Mesendoderm (in vitro differentiated cells): ENCODE results near the gene COX6B2.

Experiments used
- DNase-seq: peaks from one replicate; pipeline ENCODE4 v3.0.0; 2013
- H2AK5ac ChIP-seq: 2 replicates; pipeline ENCODE4 v1.6.1; 2013; ENCODE audit warnings: low read length, inconsistent platforms
- H2BK120ac ChIP-seq: 2 replicates; pipeline ENCODE4 v1.6.1; 2013; ENCODE audit warnings: low read depth, mild to moderate bottlenecking, low read length, moderate library complexity, mixed read lengths
- H2BK15ac ChIP-seq: replicated peaks from 2 replicates; pipeline ENCODE4 v1.6.1; 2013; ENCODE audit warnings: low read depth, mild to moderate bottlenecking, moderate library complexity
- H2BK5ac ChIP-seq: 2 replicates; pipeline ENCODE4 v1.6.1; 2013; ENCODE audit warnings: low read length, inconsistent platforms
- H3K18ac ChIP-seq: 2 replicates; pipeline ENCODE4 v1.6.1; 2013; ENCODE audit warnings: mild to moderate bottlenecking, low read length, mixed read lengths
- H3K23ac ChIP-seq: one replicate; pipeline ENCODE4 v1.6.1; 2013; ENCODE audit warnings: low read length
- H3K27ac ChIP-seq: 2 replicates; pipeline ENCODE4 v1.5.1; 2013; ENCODE audit warnings: low read depth, mild to moderate bottlenecking, inconsistent platforms, low read length, moderate library complexity
- H3K27me3 ChIP-seq: 2 replicates; pipeline ENCODE4 v1.6.1; 2013; ENCODE audit warnings: low read length, control low read depth, mild to moderate bottlenecking, inconsistent platforms; ENCODE audit not compliant: insufficient read depth, poor library complexity
- H3K36me3 ChIP-seq: 2 replicates; pipeline ENCODE4 v1.6.1; 2013; ENCODE audit warnings: low read length, inconsistent platforms; ENCODE audit not compliant: control insufficient read depth, insufficient read depth
- H3K4ac ChIP-seq: one replicate; pipeline ENCODE4 v1.6.1; 2013; ENCODE audit warnings: low read depth, mild to moderate bottlenecking, low read length, moderate library complexity
- H3K4me1 ChIP-seq: 2 replicates; pipeline ENCODE4 v1.6.1; 2013; ENCODE audit warnings: low read depth, low read length, inconsistent platforms; ENCODE audit not compliant: control insufficient read depth
- H3K4me2 ChIP-seq: 2 replicates; pipeline ENCODE4 v1.6.1; 2013; ENCODE audit warnings: low read length
- H3K4me3 ChIP-seq: 2 replicates; pipeline ENCODE4 v1.5.1; 2013; ENCODE audit warnings: mild to moderate bottlenecking, low read length
- H3K56ac ChIP-seq: one replicate; pipeline ENCODE4 v1.6.1; 2013; ENCODE audit warnings: low read length
- H3K79me1 ChIP-seq: 2 replicates; pipeline ENCODE4 v1.6.1; 2013; ENCODE audit warnings: low read length, inconsistent platforms
- H3K79me2 ChIP-seq: 2 replicates; pipeline ENCODE4 v1.6.1; 2013; ENCODE audit warnings: mild to moderate bottlenecking, low read length; ENCODE audit not compliant: control insufficient read depth, insufficient read depth
- H3K9ac ChIP-seq: 2 replicates; pipeline ENCODE4 v1.6.1; 2013; ENCODE audit warnings: low read length, inconsistent platforms
- H4K5ac ChIP-seq: one replicate; pipeline ENCODE4 v1.6.1; 2013; ENCODE audit warnings: low read length
- H4K8ac ChIP-seq: one replicate; pipeline ENCODE4 v1.6.1; 2013; ENCODE audit warnings: low read depth, mild to moderate bottlenecking, control low read depth, low read length, moderate library complexity
- WGBS: extraction: QIAGEN DNeasy Blood & Tissue Kit; methylation state at CpG from one replicate; pipeline ENCODE4 v1.1.7; 2013; ENCODE audit warnings: low lambda C conversion rate, missing lambda C conversion rate; ENCODE audit not compliant: insufficient coverage; ENCODE audit errors: extremely low coverage; 5-methylcytosine and 5-hydroxymethylcytosine counted together

COX6B2 gene

DNA sequence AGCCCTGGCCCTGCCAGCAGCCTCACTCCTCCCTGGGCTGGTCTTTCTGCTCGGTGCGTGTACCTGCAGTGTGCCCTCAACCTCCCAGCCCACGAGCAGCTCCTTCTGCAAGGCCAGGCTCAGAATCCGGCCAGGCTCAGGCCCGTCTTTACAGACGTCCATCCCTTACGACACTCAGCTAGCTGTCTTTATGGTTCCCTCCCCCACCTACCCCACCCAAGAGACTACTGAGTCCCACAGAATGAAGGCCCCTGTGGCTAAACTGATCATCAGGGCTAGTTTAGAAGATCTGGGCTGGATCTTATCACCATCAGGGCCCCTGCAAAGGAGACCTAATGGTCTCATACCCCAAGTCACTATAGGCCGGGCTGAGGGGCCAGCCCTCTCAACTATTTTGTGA, 40.1 kb downstream of the COX6B2 start:
- no peak overlapping the region for H3K23ac ChIP-seq
- no peak overlapping the region for H3K56ac ChIP-seq
- no peaks in the 10 kb centered on the region for H3K4me1 ChIP-seq
- no peak overlapping the region for H2BK120ac ChIP-seq
- no peaks in the 10 kb centered on the region for H3K36me3 ChIP-seq
- H3K4me2 ChIP-seq, result no peak overlapping the region
- no peak overlapping the region for H4K5ac ChIP-seq
- no peak overlapping the region for H3K9ac ChIP-seq
- no peaks in the 10 kb centered on the region for H3K79me2 ChIP-seq
- no peaks in the 10 kb centered on the region for H3K79me1 ChIP-seq
- WGBS, result no CpG with 5 or more reads among the region's 8 CpGs
- no peak overlapping the region for H3K4ac ChIP-seq
- no peaks in the 10 kb centered on the region for H3K27me3 ChIP-seq
- H2BK15ac ChIP-seq, result no peak overlapping the region
- no peak overlapping the region for H2BK5ac ChIP-seq
- H4K8ac ChIP-seq, result no peak overlapping the region
- H3K4me3 ChIP-seq, result no peak overlapping the region
- no peak overlapping the region for H2AK5ac ChIP-seq
- no peak overlapping the region for H3K27ac ChIP-seq
- H3K18ac ChIP-seq, result no peak overlapping the region
- no peak for DNase-seq

GRCh38 chr19:55312621-55313512, 41.7 kb downstream of the COX6B2 start:
- WGBS, result no CpG with 5 or more reads among the region's 47 CpGs
- no peak overlapping the region for H4K5ac ChIP-seq
- H2BK120ac ChIP-seq, result no peak overlapping the region
- H3K56ac ChIP-seq, result no peak overlapping the region
- H3K79me1 ChIP-seq, result no peaks in the 10 kb centered on the region
- no peak overlapping the region for H2BK15ac ChIP-seq
- H4K8ac ChIP-seq, result no peak overlapping the region
- no peak for DNase-seq
- no peaks in the 10 kb centered on the region for H3K79me2 ChIP-seq
- no peaks in the 10 kb centered on the region for H3K27me3 ChIP-seq
- no peak overlapping the region for H3K4ac ChIP-seq
- H3K9ac ChIP-seq, result no peak overlapping the region
- H3K4me1 ChIP-seq, result no peaks in the 10 kb centered on the region
- no peak overlapping the region for H3K23ac ChIP-seq
- H3K4me2 ChIP-seq, result no peak overlapping the region
- no peak overlapping the region for H2AK5ac ChIP-seq
- H3K4me3 ChIP-seq, result no peak overlapping the region
- H2BK5ac ChIP-seq, result no peak overlapping the region
- H3K36me3 ChIP-seq, result no peaks in the 10 kb centered on the region
- no peak overlapping the region for H3K27ac ChIP-seq
- no peak overlapping the region for H3K18ac ChIP-seq

DNA sequence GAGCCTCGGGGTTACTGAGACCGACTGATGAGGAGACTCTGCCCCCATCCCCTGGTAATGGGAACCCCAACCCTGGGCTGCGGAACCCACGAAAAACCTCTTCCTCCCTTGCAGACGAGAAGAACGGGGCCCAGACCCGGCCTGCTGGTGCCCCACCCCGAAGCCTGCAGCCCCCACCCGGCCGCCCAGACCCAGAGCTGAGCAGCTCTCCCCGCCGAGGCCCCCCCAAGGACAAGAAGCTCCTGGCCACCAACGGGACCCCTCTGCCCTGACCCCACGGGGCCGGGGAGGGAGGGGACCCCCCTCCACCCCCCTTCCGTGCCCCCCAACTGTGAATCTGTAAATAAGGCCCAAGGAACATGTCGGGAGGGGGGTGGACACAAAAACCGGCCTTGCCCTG, 42.7 kb downstream of the COX6B2 start:
- H3K18ac ChIP-seq, result no peak overlapping the region
- H3K9ac ChIP-seq, result no peak overlapping the region
- H3K27me3 ChIP-seq, result no peaks in the 10 kb centered on the region
- no peaks in the 10 kb centered on the region for H3K4me1 ChIP-seq
- no peak overlapping the region for H3K23ac ChIP-seq
- H2BK120ac ChIP-seq, result no peak overlapping the region
- H2BK5ac ChIP-seq, result no peak overlapping the region
- H3K56ac ChIP-seq, result no peak overlapping the region
- H3K4ac ChIP-seq, result no peak overlapping the region
- H3K36me3 ChIP-seq, result peaks cover 2% of the 10 kb centered on the region
- H4K5ac ChIP-seq, result no peak overlapping the region
- H4K8ac ChIP-seq, result no peak overlapping the region
- no peaks in the 10 kb centered on the region for H3K79me1 ChIP-seq
- no peak overlapping the region for H3K4me2 ChIP-seq
- no peak overlapping the region for H3K4me3 ChIP-seq
- H3K79me2 ChIP-seq, result no peaks in the 10 kb centered on the region
- no peak overlapping the region for H3K27ac ChIP-seq
- no peak overlapping the region for H2BK15ac ChIP-seq
- WGBS, result no CpG with 5 or more reads among the region's 18 CpGs
- H2AK5ac ChIP-seq, result no peak overlapping the region
- DNase-seq, result no peak

- no peak overlapping the region for H3K4me2 ChIP-seq
- H2BK120ac ChIP-seq, result no peak overlapping the region
- H3K27ac ChIP-seq, result no peak overlapping the region
- no peaks in the 10 kb centered on the region for H3K27me3 ChIP-seq
- H4K8ac ChIP-seq, result no peak overlapping the region
- no peak overlapping the region for H3K56ac ChIP-seq
- no peak overlapping the region for H2AK5ac ChIP-seq
- no peak for DNase-seq
- no peak overlapping the region for H3K23ac ChIP-seq
- H3K4me3 ChIP-seq, result no peak overlapping the region
- no peak overlapping the region for H3K4ac ChIP-seq
- no peak overlapping the region for H4K5ac ChIP-seq
- H3K18ac ChIP-seq, result no peak overlapping the region
- no CpG with 5 or more reads among the region's 9 CpGs for WGBS
- no peaks in the 10 kb centered on the region for H3K79me2 ChIP-seq
- H3K79me1 ChIP-seq, result no peaks in the 10 kb centered on the region
- H3K9ac ChIP-seq, result no peak overlapping the region
- H3K4me1 ChIP-seq, result no peaks in the 10 kb centered on the region
- H2BK5ac ChIP-seq, result no peak overlapping the region
- no peak overlapping the region for H2BK15ac ChIP-seq
- peaks cover 3% of the 10 kb centered on the region for H3K36me3 ChIP-seq
These were observed 43.1 kb downstream of the COX6B2 start for GRCh38 chr19:55311397-55311796.

DNA sequence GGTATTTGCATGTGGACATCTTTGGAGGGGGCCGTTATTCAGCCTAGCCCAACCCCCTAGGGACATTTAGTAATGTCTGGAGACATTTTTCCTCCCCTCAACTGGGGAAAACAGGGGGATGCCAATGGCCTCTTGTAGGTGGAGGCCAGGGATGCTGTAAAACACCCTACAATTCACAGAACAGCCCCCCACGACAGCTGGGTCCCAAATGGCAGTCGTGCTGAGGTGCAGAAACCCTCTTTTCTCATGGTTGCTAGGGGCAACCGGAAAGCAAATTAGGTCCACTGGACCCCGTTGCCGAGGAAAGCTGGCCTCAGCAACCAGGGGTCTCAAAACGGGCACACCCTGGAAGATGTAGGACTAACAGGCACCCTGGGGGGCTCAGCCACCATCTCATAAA, 44.0 kb downstream of the COX6B2 start:
- WGBS, result no CpG with 5 or more reads among the region's 7 CpGs
- H3K4me2 ChIP-seq, result no peak overlapping the region
- H2BK5ac ChIP-seq, result no peak overlapping the region
- H4K8ac ChIP-seq, result no peak overlapping the region
- no peak overlapping the region for H2BK15ac ChIP-seq
- no peak overlapping the region for H3K4ac ChIP-seq
- no peak overlapping the region for H2BK120ac ChIP-seq
- H3K18ac ChIP-seq, result no peak overlapping the region
- H3K27ac ChIP-seq, result no peak overlapping the region
- H3K4me1 ChIP-seq, result no peaks in the 10 kb centered on the region
- no peaks in the 10 kb centered on the region for H3K79me2 ChIP-seq
- H3K4me3 ChIP-seq, result no peak overlapping the region
- no peaks in the 10 kb centered on the region for H3K79me1 ChIP-seq
- H3K23ac ChIP-seq, result no peak overlapping the region
- DNase-seq, result no peak
- peaks cover 5% of the 10 kb centered on the region for H3K36me3 ChIP-seq
- H3K27me3 ChIP-seq, result no peaks in the 10 kb centered on the region
- H2AK5ac ChIP-seq, result no peak overlapping the region
- no peak overlapping the region for H3K9ac ChIP-seq
- H3K56ac ChIP-seq, result no peak overlapping the region
- no peak overlapping the region for H4K5ac ChIP-seq

DNA sequence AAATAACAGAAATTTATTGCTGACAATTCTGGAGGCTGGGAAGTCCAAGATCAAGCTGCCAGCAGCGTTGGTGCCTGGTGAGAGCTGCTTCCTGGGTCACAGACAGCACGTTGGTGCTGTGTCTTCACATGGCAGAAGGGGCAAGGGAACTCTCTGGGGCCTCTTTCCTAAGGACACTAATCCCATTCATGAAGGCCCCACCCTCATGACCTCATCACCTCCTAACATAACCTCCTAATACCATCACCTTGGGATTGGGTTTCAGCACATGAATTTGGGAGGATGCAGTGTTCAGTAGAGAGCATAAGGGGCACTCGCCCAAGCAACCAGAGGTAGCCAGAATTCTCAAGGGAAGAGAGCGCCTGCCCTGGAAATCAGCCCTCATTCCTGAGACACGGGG, 45.1 kb downstream of the COX6B2 start:
- H3K23ac ChIP-seq, result no peak overlapping the region
- no peaks in the 10 kb centered on the region for H3K79me2 ChIP-seq
- no peak overlapping the region for H3K4ac ChIP-seq
- no peak overlapping the region for H2AK5ac ChIP-seq
- no peak overlapping the region for H2BK120ac ChIP-seq
- no peaks in the 10 kb centered on the region for H3K4me1 ChIP-seq
- DNase-seq, result no peak
- H3K79me1 ChIP-seq, result no peaks in the 10 kb centered on the region
- no peak overlapping the region for H4K5ac ChIP-seq
- H4K8ac ChIP-seq, result no peak overlapping the region
- H3K36me3 ChIP-seq, result peaks cover 5% of the 10 kb centered on the region
- H2BK5ac ChIP-seq, result no peak overlapping the region
- no peaks in the 10 kb centered on the region for H3K27me3 ChIP-seq
- no CpG with 5 or more reads among the region's 5 CpGs for WGBS
- H3K27ac ChIP-seq, result no peak overlapping the region
- H3K56ac ChIP-seq, result no peak overlapping the region
- no peak overlapping the region for H3K4me2 ChIP-seq
- H3K9ac ChIP-seq, result no peak overlapping the region
- no peak overlapping the region for H3K4me3 ChIP-seq
- H3K18ac ChIP-seq, result no peak overlapping the region
- H2BK15ac ChIP-seq, result no peak overlapping the region
